GM12872 (cell line): Measurements from ENCODE around the gene ADGRF3.

Experiments
- CTCF ChIP-seq: IDR thresholded peaks from 3 replicates; pipeline ENCODE4 v1.5.1; 2011; ENCODE audit warnings: low read depth, mild to moderate bottlenecking, low read length, moderate library complexity; ENCODE audit not compliant: insufficient read depth

Gene ADGRF3

DNA sequence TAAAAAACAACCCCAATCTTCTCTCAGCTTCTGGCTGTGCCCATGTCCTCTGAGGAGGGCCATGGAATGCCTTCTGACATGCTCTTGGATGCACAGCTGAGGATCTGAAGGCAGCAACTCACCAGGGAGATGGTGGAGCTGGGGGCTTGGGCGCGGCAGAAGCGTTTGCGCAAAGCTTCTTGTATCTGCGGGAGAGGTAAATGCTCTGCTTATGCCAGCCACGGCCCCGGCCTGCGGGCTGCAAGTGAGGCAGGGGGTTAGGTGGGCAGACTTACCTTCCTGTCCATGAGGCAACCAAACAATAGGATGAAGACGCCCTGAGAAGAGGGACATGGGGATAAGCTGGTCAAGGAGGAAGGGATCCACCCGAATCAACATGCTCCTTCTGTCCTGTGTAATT is 36.7 kb downstream of the ADGRF3 start:
- TF ChIP-seq CTCF = no peak

- no peak for TF ChIP-seq CTCF
Observed at GRCh38 chr2:26305540-26305939, 41.0 kb downstream of the ADGRF3 start.

DNA sequence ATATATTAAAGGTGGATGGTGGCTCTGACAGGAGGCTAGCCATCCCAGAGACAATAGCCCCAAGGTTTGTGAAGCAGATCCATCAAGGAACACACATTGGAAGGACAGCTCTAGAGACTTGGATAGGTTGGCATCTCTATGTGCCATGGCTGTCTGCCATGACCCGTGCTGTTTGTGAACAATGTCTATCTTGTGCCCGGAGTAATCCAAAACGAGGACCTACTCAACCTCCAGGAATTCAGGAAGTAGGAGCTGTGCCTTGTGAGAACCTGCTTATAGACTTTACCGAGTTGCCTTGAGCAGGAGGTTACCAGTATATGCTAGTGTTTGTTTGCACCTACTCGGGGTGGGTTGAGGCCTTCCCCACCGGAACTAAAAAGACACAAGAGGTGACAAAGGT is 43.7 kb downstream of the ADGRF3 start:
- TF ChIP-seq CTCF = no peak

- TF ChIP-seq CTCF = no peak
Observed at GRCh38 chr2:26300234-26300925, 46.2 kb downstream of the ADGRF3 start.

GRCh38 chr2:26299471-26300101 is 47.0 kb downstream of the ADGRF3 start:
- no peak for TF ChIP-seq CTCF

DNA sequence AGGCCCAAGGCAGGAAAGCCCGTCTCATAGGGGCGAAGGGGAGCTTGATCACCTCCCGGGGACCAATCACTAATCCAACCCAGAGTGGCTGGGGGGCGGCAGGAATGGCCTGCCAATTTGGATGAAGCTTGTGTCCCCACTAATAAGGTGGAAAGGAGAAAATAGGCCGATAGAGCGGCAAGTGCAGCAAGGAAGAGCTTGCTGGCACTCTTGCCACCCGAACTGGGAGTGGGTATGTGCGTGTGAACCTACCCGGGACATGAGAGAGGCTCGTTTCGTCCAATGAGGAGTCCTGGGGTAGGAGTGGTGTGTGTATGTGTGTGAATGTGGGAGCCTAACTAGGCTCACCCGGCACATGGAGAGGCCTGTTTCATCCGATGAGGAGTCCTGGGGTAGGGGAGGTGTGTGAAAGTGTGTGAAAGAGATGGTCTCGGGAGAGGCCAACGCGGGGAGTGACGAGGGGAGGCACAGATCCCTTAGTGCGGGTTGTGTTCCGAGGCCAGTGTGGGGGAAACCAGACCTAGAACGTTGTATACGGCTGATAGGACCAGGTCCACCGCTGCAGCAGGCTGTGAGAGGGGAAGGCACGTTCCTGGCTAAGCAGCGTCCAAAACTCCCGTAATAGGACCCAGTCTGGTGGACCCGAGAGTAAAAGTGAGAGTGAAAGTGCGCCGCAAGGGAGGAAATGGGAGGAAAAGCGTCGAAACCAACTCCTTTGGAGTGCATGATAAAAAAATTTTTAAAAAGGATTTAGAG is 47.8 kb downstream of the ADGRF3 start:
- no peak for TF ChIP-seq CTCF

- TF ChIP-seq CTCF = no peak
Observed at GRCh38 chr2:26298286-26298637, 48.3 kb downstream of the ADGRF3 start.
